SU-DHL-6 (cell line): ENCODE measurements around the gene ZNF155.

Experiments
- CTCF ChIP-seq: fragments of 200-600 bp; sonication (generic); IDR thresholded peaks from one replicate; pipeline ENCODE4 v1.5.1; 2017; ENCODE audit warnings: antibody characterized with exemption, mild to moderate bottlenecking, low read length, moderate library complexity; ENCODE audit not compliant: insufficient read depth, poor library complexity, severe bottlenecking
- EZH2phosphoT487 ChIP-seq: fragments of 200-600 bp; sonication (generic), shearing (Covaris generic); conservative IDR thresholded peaks from 2 replicates; pipeline ENCODE4 v1.6.1; 2018; ENCODE audit warnings: mild to moderate bottlenecking, antibody characterized with exemption, low read length, moderate library complexity, mixed read lengths

GRCh38 chr19:43936188-43936587 lies 47.8 kb upstream of the ZNF155 start:
- TF ChIP-seq CTCF (no peak), EZH2phosphoT487 (no peak)
